ENCODE results near the gene KRT31.

- no peak for TF ChIP-seq CTCF (IDR thresholded peaks at IDR 0.05; ENCODE audit: borderline replicate concordance, extremely low read depth, low read length, poor library complexity, severe bottlenecking)
- no peak for TF ChIP-seq EZH2 (IDR thresholded peaks at IDR 0.05; ENCODE audit: borderline replicate concordance, low read depth, low read length, severe bottlenecking)
Measured at GRCh38 chr17:41392278-41392677, 5.1 kb downstream of the KRT31 start.
